SH-SY5Y (cell line): ENCODE data around the gene PDLIM5.

Experiments used
- GATA2 ChIP-seq: IDR thresholded peaks from 2 replicates; pipeline ENCODE4 v1.6.1; 2011; ENCODE audit warnings: mild to moderate bottlenecking, low read depth, low read length
- GATA3 ChIP-seq: IDR thresholded peaks from 2 replicates; pipeline ENCODE4 v1.6.1; 2011; ENCODE audit warnings: low read depth, mild to moderate bottlenecking, low read length, moderate library complexity

Gene PDLIM5

GRCh38 chr4:94451695-94452475 lies at the start of gene PDLIM5:
Gene PDLIM5, plus strand, starts transcription at chr4:94451942. Its CDS starts 3,347 bp downstream, at chr4:94455289.
- TF ChIP-seq GATA3 (no peak), GATA2 (no peak)

- TF ChIP-seq GATA2 (no peak), GATA3 (no peak)
Measured at GRCh38 chr4:94403751-94404150, 48.0 kb upstream of the PDLIM5 start.

GRCh38 chr4:94406668-94407437 lies 44.9 kb upstream of the PDLIM5 start:
- TF ChIP-seq GATA2, result no peak
- no peak for TF ChIP-seq GATA3

GRCh38 chr4:94407846-94408245 lies 43.9 kb upstream of the PDLIM5 start:
- TF ChIP-seq GATA2, result no peak
- no peak for TF ChIP-seq GATA3

GRCh38 chr4:94408549-94409374 lies 43.0 kb upstream of the PDLIM5 start:
- TF ChIP-seq GATA2 (no peak), GATA3 (no peak)

- TF ChIP-seq GATA2 (no peak), GATA3 (no peak)
Measured at GRCh38 chr4:94409375-94409679, 42.4 kb upstream of the PDLIM5 start.

- no peak for TF ChIP-seq GATA2
- no peak for TF ChIP-seq GATA3
Measured at GRCh38 chr4:94409962-94410361, 41.8 kb upstream of the PDLIM5 start.

- TF ChIP-seq GATA3, result no peak
- no peak for TF ChIP-seq GATA2
Measured at GRCh38 chr4:94410678-94411206, 41.0 kb upstream of the PDLIM5 start.

GRCh38 chr4:94411296-94411695 lies 40.4 kb upstream of the PDLIM5 start:
- no peak for TF ChIP-seq GATA2
- TF ChIP-seq GATA3, result no peak

- no peak for TF ChIP-seq GATA2
- TF ChIP-seq GATA3, result no peak
Measured at GRCh38 chr4:94412019-94412657, 39.6 kb upstream of the PDLIM5 start.

- TF ChIP-seq GATA3 (no peak), GATA2 (no peak)
Measured at GRCh38 chr4:94412658-94413038, 39.1 kb upstream of the PDLIM5 start.

GRCh38 chr4:94413085-94413840 lies 38.5 kb upstream of the PDLIM5 start:
- TF ChIP-seq GATA3 (no peak), GATA2 (no peak)

- TF ChIP-seq GATA3 (no peak), GATA2 (no peak)
Measured at GRCh38 chr4:94414907-94415306, 36.8 kb upstream of the PDLIM5 start.
